ENCODE measurements around the gene KHDC3L.

The KHDC3L gene

GRCh38 chr6:73362358-73362757 lies at the start of gene KHDC3L:
TSS of gene KHDC3L (plus strand) at chr6:73362658. CDS start at chr6:73362730, 72 bp downstream.
- DNase-seq (ENCODE audit: low spot score): no peak

- no peak for DNase-seq (ENCODE audit: low spot score)
Observed at GRCh38 chr6:73314577-73315492, 47.6 kb upstream of the KHDC3L start.

GRCh38 chr6:73323323-73323722 lies 39.1 kb upstream of the KHDC3L start:
- DNase-seq (ENCODE audit: low spot score): no peak

- DNase-seq (ENCODE audit: low spot score): no peak
Observed at GRCh38 chr6:73325656-73326055, 36.8 kb upstream of the KHDC3L start.

- DNase-seq (ENCODE audit: low spot score): no peak
Observed at GRCh38 chr6:73328790-73329189, 33.7 kb upstream of the KHDC3L start.

GRCh38 chr6:73329201-73329600 lies 33.3 kb upstream of the KHDC3L start:
- DNase-seq (ENCODE audit: low spot score): no peak

- no peak for DNase-seq (ENCODE audit: low spot score)
Observed at GRCh38 chr6:73339340-73339739, 23.1 kb upstream of the KHDC3L start.

- no peak for DNase-seq (ENCODE audit: low spot score)
Observed at GRCh38 chr6:73340048-73340447, 22.4 kb upstream of the KHDC3L start.

- no peak for DNase-seq (ENCODE audit: low spot score)
Observed at GRCh38 chr6:73341335-73341734, 21.1 kb upstream of the KHDC3L start.

- DNase-seq (ENCODE audit: low spot score): no peak
Observed at GRCh38 chr6:73342174-73342573, 20.3 kb upstream of the KHDC3L start.

GRCh38 chr6:73343164-73343563 lies 19.3 kb upstream of the KHDC3L start:
- no peak for DNase-seq (ENCODE audit: low spot score)

- DNase-seq (ENCODE audit: low spot score): no peak
Observed at GRCh38 chr6:73348550-73349204, 13.8 kb upstream of the KHDC3L start.

GRCh38 chr6:73349311-73349710 lies 13.1 kb upstream of the KHDC3L start:
- DNase-seq (ENCODE audit: low spot score): no peak

- no peak for DNase-seq (ENCODE audit: low spot score)
Observed at GRCh38 chr6:73353636-73354593, 8.5 kb upstream of the KHDC3L start, which contains the start of gene DPPA5. TSS of gene DPPA5 (minus strand) at chr6:73354276. CDS start at chr6:73354225, 51 bp downstream.

GRCh38 chr6:73362869-73363536 lies 545 bp downstream of the KHDC3L start:
- DNase-seq (ENCODE audit: low spot score): no peak

- no peak for DNase-seq (ENCODE audit: low spot score)
Observed at GRCh38 chr6:73363537-73363875, 1.0 kb downstream of the KHDC3L start.

- no peak for DNase-seq (ENCODE audit: low spot score)
Observed at GRCh38 chr6:73364121-73364520, 1.7 kb downstream of the KHDC3L start.

- DNase-seq (ENCODE audit: low spot score): no peak
Observed at GRCh38 chr6:73364549-73364948, 2.1 kb downstream of the KHDC3L start.

GRCh38 chr6:73367761-73368355 lies 5.4 kb downstream of the KHDC3L start:
- no peak for DNase-seq (ENCODE audit: low spot score)

- DNase-seq (ENCODE audit: low spot score): no peak
Observed at GRCh38 chr6:73368675-73369074, 6.2 kb downstream of the KHDC3L start.

GRCh38 chr6:73369157-73369556 lies 6.7 kb downstream of the KHDC3L start:
- no peak for DNase-seq (ENCODE audit: low spot score)

Data from AG08396 (cell line).